ENCODE results near the gene CCDC70. TPM values are rescaled to one million over a fixed set of nuclear protein-coding genes. Genes with fewer than 3 reads are reported as not detected.
A peak's percentile ranks its signal among the peaks of the same experiment; 100 is the strongest.

CCDC70 gene
- total and polyA plus RNA-seq, 4 donors = not detected

DNA sequence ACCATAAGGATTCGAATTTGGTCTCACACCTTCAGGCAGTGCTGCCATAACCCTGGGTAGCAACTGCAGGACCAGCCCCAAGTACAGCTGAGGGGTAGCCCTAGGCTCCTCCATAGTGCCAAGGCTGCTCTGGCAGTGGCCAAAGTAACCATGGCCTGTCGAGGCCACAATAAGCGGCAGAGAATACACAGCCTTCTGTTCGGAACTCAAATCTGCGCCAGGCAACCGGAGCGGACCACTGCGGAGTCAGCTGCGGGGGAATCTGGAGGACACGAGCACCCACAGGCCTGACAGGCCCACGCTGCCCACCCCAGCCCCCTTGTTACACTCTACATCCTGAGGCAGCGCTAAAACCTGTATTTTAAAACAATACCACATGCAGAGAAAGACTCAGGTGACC, 48.7 kb downstream of the CCDC70 start:
- Histone ChIP-seq H3K9ac (ENCODE audit: insufficient read depth in 1 of 2, low read length in 2 of 2) (no peak overlapping the region), H3K9me3 (ENCODE audit: control insufficient read depth in 4 of 4, insufficient read depth in 3 of 4, low read length in 3 of 4) (no peaks in the 10 kb centered on the region), H3K36me3 (ENCODE audit: control insufficient read depth in 4 of 4, insufficient read depth in 4 of 4, low read length in 4 of 4) (no peaks in the 10 kb centered on the region), H3K27me3 (ENCODE audit: control insufficient read depth in 3 of 3, insufficient read depth in 3 of 3, low read length in 2 of 3) (no peaks in the 10 kb centered on the region), H3K4me3 (no peak overlapping the region), H3K4me1 (ENCODE audit: control insufficient read depth in 5 of 5, insufficient read depth in 5 of 5, low read length in 5 of 5) (peaks cover 0 to 12% (median 0%) of the 10 kb centered on the region in 5 donors), H3K27ac (ENCODE audit: low read depth in 1 of 2, low read length in 1 of 2) (no peak overlapping the region)
- TF ChIP-seq, protein P1, sequence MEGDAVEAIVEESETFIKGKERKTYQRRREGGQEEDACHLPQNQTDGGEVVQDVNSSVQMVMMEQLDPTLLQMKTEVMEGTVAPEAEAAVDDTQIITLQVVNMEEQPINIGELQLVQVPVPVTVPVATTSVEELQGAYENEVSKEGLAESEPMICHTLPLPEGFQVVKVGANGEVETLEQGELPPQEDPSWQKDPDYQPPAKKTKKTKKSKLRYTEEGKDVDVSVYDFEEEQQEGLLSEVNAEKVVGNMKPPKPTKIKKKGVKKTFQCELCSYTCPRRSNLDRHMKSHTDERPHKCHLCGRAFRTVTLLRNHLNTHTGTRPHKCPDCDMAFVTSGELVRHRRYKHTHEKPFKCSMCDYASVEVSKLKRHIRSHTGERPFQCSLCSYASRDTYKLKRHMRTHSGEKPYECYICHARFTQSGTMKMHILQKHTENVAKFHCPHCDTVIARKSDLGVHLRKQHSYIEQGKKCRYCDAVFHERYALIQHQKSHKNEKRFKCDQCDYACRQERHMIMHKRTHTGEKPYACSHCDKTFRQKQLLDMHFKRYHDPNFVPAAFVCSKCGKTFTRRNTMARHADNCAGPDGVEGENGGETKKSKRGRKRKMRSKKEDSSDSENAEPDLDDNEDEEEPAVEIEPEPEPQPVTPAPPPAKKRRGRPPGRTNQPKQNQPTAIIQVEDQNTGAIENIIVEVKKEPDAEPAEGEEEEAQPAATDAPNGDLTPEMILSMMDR (IDR thresholded peaks at IDR 0.05; ENCODE audit: control extremely low read depth, extremely low read depth) = no peak
- ATAC-seq (ENCODE audit: insufficient read depth, low FRiP score) (no peak), DNase-seq (no peak)
- WGBS, 2 donors = 93 to 94% methylated on average over 12 of the region's 12 CpGs

DNA sequence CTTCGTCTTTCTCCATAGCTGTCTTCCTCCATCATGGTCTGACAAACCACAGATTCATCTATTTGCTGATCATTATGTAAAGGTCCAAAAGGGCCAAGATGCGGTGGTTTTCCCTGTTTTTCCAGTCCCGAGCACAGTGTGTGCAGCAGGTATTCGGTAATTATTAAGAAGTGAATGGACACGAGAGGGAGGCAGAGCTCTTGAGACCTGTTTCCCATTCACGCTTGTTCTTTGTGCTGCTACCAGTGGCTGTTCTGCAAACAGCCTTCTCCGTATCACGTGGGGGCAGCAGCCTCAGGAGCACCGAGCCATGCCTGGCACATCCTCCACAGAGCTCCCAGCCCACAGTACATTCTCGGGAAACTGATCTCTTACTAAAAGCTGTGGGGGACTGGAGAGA, 50.3 kb downstream of the CCDC70 start:
- Histone ChIP-seq H3K4me1 (ENCODE audit: control insufficient read depth in 5 of 5, insufficient read depth in 5 of 5, low read length in 5 of 5) (peaks cover 0 to 6% (median 0%) of the 10 kb centered on the region in 5 donors), H3K9me3 (ENCODE audit: control insufficient read depth in 4 of 4, insufficient read depth in 3 of 4, low read length in 3 of 4) (no peaks in the 10 kb centered on the region), H3K9ac (ENCODE audit: insufficient read depth in 1 of 2, low read length in 2 of 2) (no peak overlapping the region), H3K27me3 (ENCODE audit: control insufficient read depth in 3 of 3, insufficient read depth in 3 of 3, low read length in 2 of 3) (no peaks in the 10 kb centered on the region), H3K27ac (ENCODE audit: low read depth in 1 of 2, low read length in 1 of 2) (no peak overlapping the region), H3K36me3 (ENCODE audit: control insufficient read depth in 4 of 4, insufficient read depth in 4 of 4, low read length in 4 of 4) (peaks cover 0 to 1% (median 0%) of the 10 kb centered on the region in 4 donors), H3K4me3 (no peak overlapping the region)
- TF ChIP-seq, protein P1 (IDR thresholded peaks at IDR 0.05; ENCODE audit: control extremely low read depth, extremely low read depth) = no peak
- 62 to 68% methylated on average over 10 of the region's 10 CpGs for WGBS, 2 donors
- ATAC-seq (ENCODE audit: insufficient read depth, low FRiP score) (no peak), DNase-seq (peak; percentile 53 to 78 (median 56))

DNA sequence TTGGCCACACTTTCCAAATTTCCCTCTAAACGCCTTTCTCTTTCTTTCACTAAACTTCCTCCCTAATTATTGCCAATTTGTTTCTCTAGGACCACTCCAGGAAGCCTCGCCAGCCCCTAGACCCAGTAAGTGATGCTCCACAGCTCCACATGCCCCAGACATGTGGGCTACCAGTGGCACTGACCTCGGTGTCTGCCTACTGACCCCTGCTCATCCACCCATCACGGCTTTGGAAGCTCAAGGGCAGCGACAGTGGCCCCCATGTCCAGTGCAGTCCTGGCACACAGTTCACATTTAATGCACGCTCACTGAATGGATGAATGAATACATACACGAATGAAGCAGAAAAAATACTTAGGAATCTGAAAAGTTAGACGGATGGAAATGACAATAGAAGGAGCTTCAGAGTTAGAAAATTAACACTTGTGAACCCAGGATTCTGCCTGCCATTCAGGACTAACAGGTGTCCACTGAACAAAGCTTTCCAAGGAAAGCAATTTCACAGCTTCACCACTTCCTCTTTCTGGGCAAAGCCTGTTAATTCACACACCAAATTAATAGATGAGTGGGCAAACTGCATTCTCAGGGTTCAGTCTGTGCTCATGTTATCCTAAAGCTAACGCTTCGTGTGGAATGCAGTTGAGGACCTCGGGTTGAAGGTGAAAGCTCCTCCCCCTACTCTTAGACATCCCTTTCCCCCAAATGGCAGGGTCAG, 50.9 kb downstream of the CCDC70 start:
- Histone ChIP-seq H3K4me3 (no peak overlapping the region), H3K9ac (ENCODE audit: insufficient read depth in 1 of 2, low read length in 2 of 2) (no peak overlapping the region), H3K36me3 (ENCODE audit: control insufficient read depth in 4 of 4, insufficient read depth in 4 of 4, low read length in 4 of 4) (peaks cover 0 to 1% (median 0%) of the 10 kb centered on the region in 4 donors), H3K27ac (ENCODE audit: low read depth in 1 of 2, low read length in 1 of 2) (no peak overlapping the region), H3K4me1 (ENCODE audit: control insufficient read depth in 5 of 5, insufficient read depth in 5 of 5, low read length in 5 of 5) (peaks cover 0 to 6% (median 0%) of the 10 kb centered on the region in 5 donors), H3K27me3 (ENCODE audit: control insufficient read depth in 3 of 3, insufficient read depth in 3 of 3, low read length in 2 of 3) (no peaks in the 10 kb centered on the region), H3K9me3 (ENCODE audit: control insufficient read depth in 4 of 4, insufficient read depth in 3 of 4, low read length in 3 of 4) (no peaks in the 10 kb centered on the region)
- peak; percentile 11 to 22 (median 13) for DNase-seq
- 71% methylated on average over 11 of the region's 11 CpGs for WGBS, 2 donors
- no peak for ATAC-seq (ENCODE audit: insufficient read depth, low FRiP score)
- TF ChIP-seq, protein P1 (IDR thresholded peaks at IDR 0.05; ENCODE audit: control extremely low read depth, extremely low read depth) = no peak
